GM12872 (cell line): Measurements from ENCODE around the gene LINC01488.

Source experiments
- TF ChIP-seq, protein P1 (sequence below): IDR thresholded peaks from 3 replicates; pipeline ENCODE4 v1.5.1; 2011; ENCODE audit warnings: low read depth, mild to moderate bottlenecking, low read length, moderate library complexity; ENCODE audit not compliant: insufficient read depth

Gene LINC01488

GRCh38 chr11:69481393-69481844 lies at the start of gene LINC01488:
Gene LINC01488 (plus strand): TSS chr11:69481663.
- TF ChIP-seq, protein P1, sequence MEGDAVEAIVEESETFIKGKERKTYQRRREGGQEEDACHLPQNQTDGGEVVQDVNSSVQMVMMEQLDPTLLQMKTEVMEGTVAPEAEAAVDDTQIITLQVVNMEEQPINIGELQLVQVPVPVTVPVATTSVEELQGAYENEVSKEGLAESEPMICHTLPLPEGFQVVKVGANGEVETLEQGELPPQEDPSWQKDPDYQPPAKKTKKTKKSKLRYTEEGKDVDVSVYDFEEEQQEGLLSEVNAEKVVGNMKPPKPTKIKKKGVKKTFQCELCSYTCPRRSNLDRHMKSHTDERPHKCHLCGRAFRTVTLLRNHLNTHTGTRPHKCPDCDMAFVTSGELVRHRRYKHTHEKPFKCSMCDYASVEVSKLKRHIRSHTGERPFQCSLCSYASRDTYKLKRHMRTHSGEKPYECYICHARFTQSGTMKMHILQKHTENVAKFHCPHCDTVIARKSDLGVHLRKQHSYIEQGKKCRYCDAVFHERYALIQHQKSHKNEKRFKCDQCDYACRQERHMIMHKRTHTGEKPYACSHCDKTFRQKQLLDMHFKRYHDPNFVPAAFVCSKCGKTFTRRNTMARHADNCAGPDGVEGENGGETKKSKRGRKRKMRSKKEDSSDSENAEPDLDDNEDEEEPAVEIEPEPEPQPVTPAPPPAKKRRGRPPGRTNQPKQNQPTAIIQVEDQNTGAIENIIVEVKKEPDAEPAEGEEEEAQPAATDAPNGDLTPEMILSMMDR = no peak

- TF ChIP-seq, protein P1 = no peak
Observed at GRCh38 chr11:69431893-69432738, 49.3 kb upstream of the LINC01488 start.

DNA sequence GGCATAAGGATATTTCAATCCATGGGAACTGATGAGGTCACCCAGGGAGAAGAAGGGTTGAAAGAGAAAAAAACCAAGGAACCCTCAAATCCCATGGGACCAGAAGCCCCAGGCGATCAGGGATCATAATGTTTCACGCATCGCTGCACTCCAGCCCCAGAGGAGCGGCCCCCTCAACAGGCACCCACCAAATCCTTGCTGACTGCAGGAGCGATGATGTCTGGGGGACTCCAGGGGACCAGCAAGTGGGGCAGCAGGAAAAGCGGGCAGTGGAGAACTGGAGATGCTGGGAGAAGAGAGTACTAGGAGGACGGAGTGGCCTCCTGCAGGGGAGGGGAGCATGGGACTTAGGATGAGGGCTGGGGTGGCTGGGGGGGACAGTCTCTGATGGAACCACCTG lies 47.7 kb upstream of the LINC01488 start:
- TF ChIP-seq, protein P1 = no peak

DNA sequence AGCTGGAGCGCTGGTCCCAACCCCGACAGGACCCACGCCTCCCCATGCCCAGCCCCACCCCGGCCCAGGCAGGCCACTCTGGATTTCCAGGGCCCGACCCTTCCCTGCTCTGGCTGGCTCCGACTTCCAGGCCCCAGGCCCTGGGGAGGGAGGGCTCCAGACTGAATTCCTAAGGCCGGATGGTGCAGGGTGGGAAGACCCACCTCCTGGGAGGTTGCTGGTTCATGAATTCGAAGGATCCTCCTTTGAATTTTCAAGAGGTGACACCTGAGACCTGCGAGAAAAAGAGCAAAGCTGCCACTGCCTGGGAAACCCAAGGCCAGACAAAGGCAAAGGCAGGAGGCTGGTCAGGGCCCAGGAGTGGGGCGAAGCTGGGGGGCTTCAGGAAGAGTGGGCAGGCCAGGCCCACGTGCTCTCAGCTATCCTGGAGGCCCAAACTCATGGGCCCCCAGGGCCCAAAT lies 47.0 kb upstream of the LINC01488 start:
- TF ChIP-seq, protein P1 = no peak

- TF ChIP-seq, protein P1 = no peak
Observed at GRCh38 chr11:69435161-69435986, 46.1 kb upstream of the LINC01488 start.

DNA sequence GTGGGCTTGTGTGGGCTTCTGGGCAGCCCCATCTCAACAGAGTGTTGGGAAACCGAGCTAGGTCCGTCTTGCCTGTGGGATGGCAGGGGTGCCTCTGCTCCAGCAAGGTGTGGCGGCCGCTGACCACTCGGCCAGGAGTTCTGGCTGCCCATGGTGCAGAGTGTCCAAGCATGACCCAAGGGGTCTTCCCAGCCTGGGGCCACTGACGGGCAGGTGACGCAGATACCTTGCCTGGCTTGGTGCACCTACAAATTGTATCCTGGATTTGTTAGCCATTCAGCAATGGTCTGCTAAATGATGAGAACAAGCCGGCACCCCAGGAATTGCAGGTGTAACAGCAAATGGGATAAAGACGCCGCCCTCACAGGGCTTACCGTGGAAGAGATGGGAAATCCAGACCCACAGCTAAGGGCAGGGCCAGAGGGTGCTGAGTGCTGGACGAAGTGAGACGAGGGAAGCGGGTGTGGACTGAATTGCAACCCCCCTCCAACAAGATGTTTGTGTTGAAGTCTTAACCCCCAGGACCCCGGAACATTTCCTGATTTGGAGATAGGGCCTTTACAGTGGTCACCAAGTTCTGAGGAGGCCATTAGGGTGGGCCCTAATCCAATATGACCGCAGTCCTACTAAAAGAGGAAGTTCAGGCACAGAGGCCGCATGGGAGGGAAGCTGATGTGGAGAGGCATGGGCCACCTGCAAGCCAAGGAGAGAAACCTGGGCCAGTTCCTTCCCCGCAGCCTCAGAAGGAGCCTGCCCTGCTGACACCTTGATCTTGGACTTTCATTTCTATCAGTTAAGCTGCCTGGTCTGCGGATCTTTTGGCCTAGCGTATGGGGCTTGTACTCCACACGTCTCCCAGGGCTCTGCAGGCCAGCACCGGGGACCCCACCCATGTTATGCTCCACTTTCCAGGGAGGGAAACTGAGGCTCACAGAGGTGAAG lies 45.2 kb upstream of the LINC01488 start:
- TF ChIP-seq, protein P1 = no peak
